ENCODE data around the gene BABAM2.

GRCh38 chr2:27914805-27915175 lies 24.3 kb downstream of the BABAM2 start:
- TF ChIP-seq EP300 (IDR thresholded peaks at IDR 0.05) = no peak
- no peak for TF ChIP-seq POLR2AphosphoS5 (IDR thresholded peaks at IDR 0.05)
- TF ChIP-seq POLR2A (IDR thresholded peaks at IDR 0.05; ENCODE audit: low read depth) = no peak
- no peak for TF ChIP-seq CTCF (IDR thresholded peaks at IDR 0.05)

Data from esophagus muscularis mucosa (tissue), 4 donors.